ENCODE results near the gene ZNF516.

Gene ZNF516

DNA sequence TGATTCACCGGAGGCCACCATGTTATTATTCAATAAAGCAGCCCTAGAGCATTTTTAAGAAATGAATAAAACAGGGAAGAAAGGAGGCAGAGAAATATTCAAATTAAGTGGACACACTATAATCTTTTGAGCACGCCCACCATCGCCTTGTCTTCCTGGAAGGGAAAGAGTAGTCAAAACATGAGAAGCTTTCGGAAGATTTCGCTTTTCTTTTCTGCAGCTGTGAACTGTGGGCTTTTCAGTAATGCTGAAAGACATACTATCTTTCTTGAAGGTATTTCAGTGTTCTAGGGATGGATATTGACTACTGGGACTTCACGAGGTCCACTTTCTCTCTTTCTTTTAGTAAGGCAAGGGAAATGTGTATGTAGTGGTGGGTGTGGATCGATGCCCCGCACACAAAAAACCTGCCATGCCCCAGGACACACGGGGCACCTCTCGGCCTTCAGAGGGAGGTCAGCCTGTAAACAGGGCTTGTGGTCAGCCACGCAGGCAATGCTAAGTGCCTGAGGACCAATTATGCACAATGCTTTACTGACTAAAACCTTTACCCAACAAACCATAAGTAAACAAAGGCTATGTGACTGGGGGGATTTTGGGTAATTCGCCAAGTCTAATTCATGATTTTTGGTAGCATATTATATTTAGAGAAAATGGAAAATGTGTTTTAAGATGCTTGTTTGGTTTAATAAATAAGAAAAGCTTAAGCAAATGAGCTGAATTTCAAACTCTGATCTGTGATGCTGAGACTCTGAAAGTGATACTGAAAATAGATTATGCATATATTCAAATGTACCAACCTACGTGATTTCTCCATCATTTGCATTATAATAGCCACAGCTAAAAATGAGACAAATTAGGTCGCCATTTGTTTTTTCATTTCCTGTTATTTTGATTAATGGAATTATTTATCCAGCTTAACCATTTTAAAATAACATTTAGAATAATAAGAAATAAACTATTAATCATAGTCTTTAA, 130.5 kb downstream of the ZNF516 start:
- H3K4me3 ChIP-seq (ENCODE audit: low read length in 2 of 2): no peak overlapping the region

DNA sequence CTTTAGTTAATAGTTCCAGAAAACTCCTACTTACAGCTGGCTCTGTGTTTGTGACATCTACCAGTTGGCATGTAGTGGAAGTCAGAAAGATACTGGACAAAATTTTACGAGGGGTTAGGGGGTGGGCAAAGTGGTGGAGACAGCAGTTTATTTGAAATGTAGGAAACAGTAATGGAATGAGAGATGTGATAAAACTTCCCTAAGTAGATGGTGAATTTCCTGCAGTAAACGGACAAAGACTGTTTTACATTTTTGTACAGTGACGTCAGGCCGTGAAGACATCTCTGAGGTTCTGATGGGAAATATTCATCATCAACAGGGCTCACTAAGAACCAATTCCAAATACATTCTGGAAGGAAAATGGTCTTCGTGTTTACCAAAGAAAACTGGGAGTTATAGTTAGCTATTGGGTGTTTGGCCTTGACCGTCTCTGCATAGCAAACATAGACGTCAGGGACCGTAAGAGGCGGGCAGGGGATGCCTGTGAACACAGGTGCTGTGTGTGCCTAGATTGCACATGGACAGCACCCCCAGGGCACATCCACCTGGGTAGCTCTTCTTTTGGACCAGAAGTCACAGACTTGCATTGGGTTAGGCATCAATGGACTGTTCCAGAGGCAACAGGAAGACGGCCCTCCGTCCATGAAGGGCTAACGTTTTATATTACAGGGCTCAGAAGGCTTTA, 131.5 kb downstream of the ZNF516 start:
- H2BK15ac ChIP-seq (ENCODE audit: low read length): no peak overlapping the region
- no peak overlapping the region for H2BK12ac ChIP-seq (ENCODE audit: low read length)
- H2AK5ac ChIP-seq (ENCODE audit: low read depth, low read length): no peak overlapping the region
- H4K91ac ChIP-seq (ENCODE audit: low read depth, low read length, poor library complexity): no peak overlapping the region
- no peaks in the 10 kb centered on the region for H3K9me3 ChIP-seq (replicated peaks in 1 of 2; ENCODE audit: control insufficient read depth in 2 of 2, insufficient read depth in 1 of 2, low read depth in 1 of 2, low read length in 2 of 2)
- H3K4ac ChIP-seq (ENCODE audit: low read length): no peak overlapping the region
- no peak for DNase-seq (ENCODE audit: low spot score)
- no peak overlapping the region for H2BK5ac ChIP-seq (ENCODE audit: low read length)
- H3K23ac ChIP-seq (ENCODE audit: low read depth, low read length, poor library complexity): no peak overlapping the region
- no peaks in the 10 kb centered on the region for H3K79me1 ChIP-seq (ENCODE audit: low read depth, low read length)
- no peak overlapping the region for H3K9ac ChIP-seq (ENCODE audit: low read depth, low read length, poor library complexity)
- H3K18ac ChIP-seq (ENCODE audit: low read length): no peak overlapping the region
- H3K4me3 ChIP-seq (ENCODE audit: low read length in 2 of 2): no peak overlapping the region
- peaks cover 17 to 98% of the 10 kb centered on the region in 2 donors for H3K36me3 ChIP-seq (replicated peaks in 1 of 2; ENCODE audit: control insufficient read depth in 2 of 2, insufficient read depth in 2 of 2, low read length in 2 of 2)
- H3K27ac ChIP-seq (replicated peaks; ENCODE audit: low read length): no peak overlapping the region
- H2AFZ ChIP-seq (ENCODE audit: low read length): no peak overlapping the region
- no peak overlapping the region for H3K4me2 ChIP-seq (ENCODE audit: insufficient read depth, low read length, poor library complexity, severe bottlenecking)
- H3K27me3 ChIP-seq (ENCODE audit: control insufficient read depth in 3 of 3, insufficient read depth in 3 of 3, low read depth in 1 of 3, low read length in 3 of 3): no peaks in the 10 kb centered on the region
- no peak overlapping the region for H2BK120ac ChIP-seq (ENCODE audit: low read depth, low read length)
- H3K4me1 ChIP-seq (ENCODE audit: control insufficient read depth in 2 of 2, insufficient read depth in 1 of 2, low read depth in 1 of 2, low read length in 2 of 2): no peaks in the 10 kb centered on the region
- no peak overlapping the region for H4K8ac ChIP-seq (ENCODE audit: low read depth, low read length)
- H3K14ac ChIP-seq (ENCODE audit: low read length): no peak overlapping the region
- WGBS, 2 donors (ENCODE audit: extremely low coverage in 2 of 2, insufficient read length in 2 of 2, insufficient replicate concordance in 1 of 2): no CpG with 5 or more reads among the region's 12 CpGs

More for the DNA sequence above, 130.5 kb downstream of the ZNF516 start:
- no peak overlapping the region for H2BK5ac ChIP-seq (ENCODE audit: low read length)
- no peak overlapping the region for H3K27ac ChIP-seq (replicated peaks; ENCODE audit: low read length)
- H4K91ac ChIP-seq (ENCODE audit: low read depth, low read length, poor library complexity): no peak overlapping the region
- H2AK5ac ChIP-seq (ENCODE audit: low read depth, low read length): no peak overlapping the region
- no peak overlapping the region for H3K9ac ChIP-seq (ENCODE audit: low read depth, low read length, poor library complexity)
- H3K4me2 ChIP-seq (ENCODE audit: insufficient read depth, low read length, poor library complexity, severe bottlenecking): no peak overlapping the region
- peaks cover 0 to 2% of the 10 kb centered on the region in 2 donors for H3K4me1 ChIP-seq (ENCODE audit: control insufficient read depth in 2 of 2, insufficient read depth in 1 of 2, low read depth in 1 of 2, low read length in 2 of 2)
- no peak overlapping the region for H2BK120ac ChIP-seq (ENCODE audit: low read depth, low read length)
- DNase-seq (ENCODE audit: low spot score): no peak
- peaks cover 16 to 98% of the 10 kb centered on the region in 2 donors for H3K36me3 ChIP-seq (replicated peaks in 1 of 2; ENCODE audit: control insufficient read depth in 2 of 2, insufficient read depth in 2 of 2, low read length in 2 of 2)
- no peaks in the 10 kb centered on the region for H3K79me1 ChIP-seq (ENCODE audit: low read depth, low read length)
- no peak overlapping the region for H3K14ac ChIP-seq (ENCODE audit: low read length)
- no peaks in the 10 kb centered on the region for H3K9me3 ChIP-seq (replicated peaks in 1 of 2; ENCODE audit: control insufficient read depth in 2 of 2, insufficient read depth in 1 of 2, low read depth in 1 of 2, low read length in 2 of 2)
- WGBS, 2 donors (ENCODE audit: extremely low coverage in 2 of 2, insufficient read length in 2 of 2, insufficient replicate concordance in 1 of 2): no CpG with 5 or more reads among the region's 14 CpGs
- H2BK12ac ChIP-seq (ENCODE audit: low read length): no peak overlapping the region
- no peak overlapping the region for H2BK15ac ChIP-seq (ENCODE audit: low read length)
- H3K27me3 ChIP-seq (ENCODE audit: control insufficient read depth in 3 of 3, insufficient read depth in 3 of 3, low read depth in 1 of 3, low read length in 3 of 3): no peaks in the 10 kb centered on the region
- no peak overlapping the region for H4K8ac ChIP-seq (ENCODE audit: low read depth, low read length)
- no peak overlapping the region for H3K4ac ChIP-seq (ENCODE audit: low read length)
- H3K18ac ChIP-seq (ENCODE audit: low read length): no peak overlapping the region
- H2AFZ ChIP-seq (ENCODE audit: low read length): no peak overlapping the region
- H3K23ac ChIP-seq (ENCODE audit: low read depth, low read length, poor library complexity): no peak overlapping the region

DNA sequence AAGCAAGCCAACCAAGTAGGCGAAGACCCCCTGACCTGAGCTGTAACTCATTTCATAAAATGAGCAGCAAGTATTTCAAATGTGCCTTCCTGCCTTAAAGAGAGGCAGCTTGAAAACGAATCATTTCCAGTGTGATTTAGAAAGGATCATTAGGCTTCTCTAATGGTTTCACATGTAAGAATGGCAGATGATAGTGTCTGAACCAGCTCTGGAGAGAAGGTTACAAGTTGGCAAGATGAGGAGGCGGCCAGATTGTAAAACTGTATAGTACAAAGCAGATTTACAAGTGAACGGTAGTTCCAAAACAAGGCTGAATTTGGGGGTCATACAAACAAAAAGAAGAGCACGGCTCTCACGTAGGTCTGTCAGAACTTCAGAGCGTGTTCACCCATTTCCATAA, 132.4 kb downstream of the ZNF516 start:
- H3K27me3 ChIP-seq (ENCODE audit: control insufficient read depth in 3 of 3, insufficient read depth in 3 of 3, low read depth in 1 of 3, low read length in 3 of 3): no peaks in the 10 kb centered on the region
- H2BK12ac ChIP-seq (ENCODE audit: low read length): no peak overlapping the region
- no peak for DNase-seq (ENCODE audit: low spot score)
- no peak overlapping the region for H2AFZ ChIP-seq (ENCODE audit: low read length)
- H2BK120ac ChIP-seq (ENCODE audit: low read depth, low read length): no peak overlapping the region
- H3K36me3 ChIP-seq (replicated peaks in 1 of 2; ENCODE audit: control insufficient read depth in 2 of 2, insufficient read depth in 2 of 2, low read length in 2 of 2): peaks cover 21 to 98% of the 10 kb centered on the region in 2 donors
- H3K23ac ChIP-seq (ENCODE audit: low read depth, low read length, poor library complexity): no peak overlapping the region
- H3K4me1 ChIP-seq (ENCODE audit: control insufficient read depth in 2 of 2, insufficient read depth in 1 of 2, low read depth in 1 of 2, low read length in 2 of 2): no peaks in the 10 kb centered on the region
- no peak overlapping the region for H3K4me3 ChIP-seq (ENCODE audit: low read length in 2 of 2)
- no peak overlapping the region for H4K91ac ChIP-seq (ENCODE audit: low read depth, low read length, poor library complexity)
- no peaks in the 10 kb centered on the region for H3K9me3 ChIP-seq (replicated peaks in 1 of 2; ENCODE audit: control insufficient read depth in 2 of 2, insufficient read depth in 1 of 2, low read depth in 1 of 2, low read length in 2 of 2)
- H3K18ac ChIP-seq (ENCODE audit: low read length): no peak overlapping the region
- no peak overlapping the region for H3K14ac ChIP-seq (ENCODE audit: low read length)
- no peak overlapping the region for H2BK15ac ChIP-seq (ENCODE audit: low read length)
- H3K4me2 ChIP-seq (ENCODE audit: insufficient read depth, low read length, poor library complexity, severe bottlenecking): no peak overlapping the region
- H2AK5ac ChIP-seq (ENCODE audit: low read depth, low read length): no peak overlapping the region
- WGBS, 2 donors (ENCODE audit: extremely low coverage in 2 of 2, insufficient read length in 2 of 2, insufficient replicate concordance in 1 of 2): no CpG with 5 or more reads among the region's 7 CpGs
- no peak overlapping the region for H3K9ac ChIP-seq (ENCODE audit: low read depth, low read length, poor library complexity)
- H2BK5ac ChIP-seq (ENCODE audit: low read length): no peak overlapping the region
- H3K4ac ChIP-seq (ENCODE audit: low read length): no peak overlapping the region
- H3K79me1 ChIP-seq (ENCODE audit: low read depth, low read length): no peaks in the 10 kb centered on the region
- no peak overlapping the region for H4K8ac ChIP-seq (ENCODE audit: low read depth, low read length)
- no peak overlapping the region for H3K27ac ChIP-seq (replicated peaks; ENCODE audit: low read length)

DNA sequence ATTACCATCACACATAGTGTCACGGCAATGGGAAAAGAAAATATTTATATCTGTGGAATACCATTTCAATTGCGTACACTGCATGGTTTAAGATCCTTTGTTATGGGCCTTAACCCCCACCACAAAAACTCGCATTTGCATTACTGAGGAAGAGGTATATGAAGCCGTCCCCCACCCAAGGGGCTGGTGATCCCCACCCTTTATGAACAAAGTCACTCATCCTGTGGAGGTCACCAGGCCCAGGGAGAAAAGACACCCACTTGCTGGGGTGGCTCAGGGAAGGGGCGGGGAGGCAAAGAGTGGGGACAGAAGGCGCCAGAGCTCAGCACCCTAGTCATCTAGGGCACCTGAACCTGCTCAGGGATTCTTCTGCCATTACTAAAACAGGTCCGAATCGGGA, 133.8 kb downstream of the ZNF516 start:
- H3K9me3 ChIP-seq (replicated peaks in 1 of 2; ENCODE audit: control insufficient read depth in 2 of 2, insufficient read depth in 1 of 2, low read depth in 1 of 2, low read length in 2 of 2): no peaks in the 10 kb centered on the region
- no peaks in the 10 kb centered on the region for H3K4me1 ChIP-seq (ENCODE audit: control insufficient read depth in 2 of 2, insufficient read depth in 1 of 2, low read depth in 1 of 2, low read length in 2 of 2)
- H3K4ac ChIP-seq (ENCODE audit: low read length): no peak overlapping the region
- H4K91ac ChIP-seq (ENCODE audit: low read depth, low read length, poor library complexity): no peak overlapping the region
- H3K9ac ChIP-seq (ENCODE audit: low read depth, low read length, poor library complexity): no peak overlapping the region
- H4K8ac ChIP-seq (ENCODE audit: low read depth, low read length): no peak overlapping the region
- no peaks in the 10 kb centered on the region for H3K27me3 ChIP-seq (ENCODE audit: control insufficient read depth in 3 of 3, insufficient read depth in 3 of 3, low read depth in 1 of 3, low read length in 3 of 3)
- H3K23ac ChIP-seq (ENCODE audit: low read depth, low read length, poor library complexity): no peak overlapping the region
- H3K18ac ChIP-seq (ENCODE audit: low read length): no peak overlapping the region
- H3K4me2 ChIP-seq (ENCODE audit: insufficient read depth, low read length, poor library complexity, severe bottlenecking): no peak overlapping the region
- H3K27ac ChIP-seq (replicated peaks; ENCODE audit: low read length): no peak overlapping the region
- H3K36me3 ChIP-seq (replicated peaks in 1 of 2; ENCODE audit: control insufficient read depth in 2 of 2, insufficient read depth in 2 of 2, low read length in 2 of 2): peaks cover 29 to 98% of the 10 kb centered on the region in 2 donors
- H2BK5ac ChIP-seq (ENCODE audit: low read length): no peak overlapping the region
- no peak overlapping the region for H2BK12ac ChIP-seq (ENCODE audit: low read length)
- no peak overlapping the region for H2AK5ac ChIP-seq (ENCODE audit: low read depth, low read length)
- no CpG with 5 or more reads among the region's 8 CpGs for WGBS, 2 donors (ENCODE audit: extremely low coverage in 2 of 2, insufficient read length in 2 of 2, insufficient replicate concordance in 1 of 2)
- no peak overlapping the region for H3K4me3 ChIP-seq (ENCODE audit: low read length in 2 of 2)
- no peaks in the 10 kb centered on the region for H3K79me1 ChIP-seq (ENCODE audit: low read depth, low read length)
- no peak for DNase-seq (ENCODE audit: low spot score)
- no peak overlapping the region for H2AFZ ChIP-seq (ENCODE audit: low read length)
- no peak overlapping the region for H2BK120ac ChIP-seq (ENCODE audit: low read depth, low read length)
- H2BK15ac ChIP-seq (ENCODE audit: low read length): no peak overlapping the region
- H3K14ac ChIP-seq (ENCODE audit: low read length): no peak overlapping the region

Measured in neuronal stem cell (in vitro differentiated cells).